HepG2 (cell line): ENCODE results near the gene C19orf73.

ENCODE experiments used
- GTF2F1 ChIP-seq: fragments of 150-350 bp; IDR thresholded peaks from 2 replicates; pipeline ENCODE4 v1.6.1; 2014; ENCODE audit warnings: low read length
- HDAC2 ChIP-seq: sonication (generic); formaldehyde crosslinking; IDR thresholded peaks from 2 replicates; pipeline ENCODE4 v1.4.0; 2020; ENCODE audit warnings: missing genetic modification reagents
- KDM5A ChIP-seq: fragments of 200-600 bp; sonication (generic); IDR thresholded peaks from 2 replicates; pipeline ENCODE4 v1.7.0; 2018; ENCODE audit warnings: antibody characterized with exemption, mild to moderate bottlenecking, low read length, borderline replicate concordance
- MAFK ChIP-seq, 2 experiments: IDR thresholded peaks in 1 of 2; conservative IDR thresholded peaks in 1 of 2; 2 replicates each; pipeline ENCODE4 v1.6.1; 2011; ENCODE audit warnings: improper control_type of control experiment in 2 of 2, low read length in 2 of 2
- NFE2L1 ChIP-seq: sonication (generic); formaldehyde crosslinking; IDR thresholded peaks from 2 replicates; pipeline ENCODE4 v1.4.0; 2020; ENCODE audit warnings: missing genetic modification reagents, mild to moderate bottlenecking, borderline replicate concordance
- POLR2A ChIP-seq, 2 experiments: IDR thresholded peaks; 2 replicates each; pipeline ENCODE4 v1.6.1; 2011; ENCODE audit warnings: low read depth in 2 of 2, low read length in 2 of 2, mild to moderate bottlenecking in 1 of 2, moderate library complexity in 1 of 2; ENCODE audit not compliant: insufficient read depth in 1 of 2
- RFX3 ChIP-seq: IDR thresholded peaks from 2 replicates; pipeline ENCODE4 v1.6.1; 2016; ENCODE audit warnings: missing biosample characterization, missing genetic modification reagents
- SETDB1 ChIP-seq: sonication (generic); formaldehyde crosslinking; IDR thresholded peaks from 2 replicates; pipeline ENCODE4 v1.5.1; 2020; ENCODE audit warnings: missing genetic modification reagents, mild to moderate bottlenecking, borderline replicate concordance
- ZNF552 ChIP-seq: sonication (generic); formaldehyde crosslinking; IDR thresholded peaks from 2 replicates; pipeline ENCODE4 v1.9.0; 2022; ENCODE audit warnings: missing genetic modification reagents, mild to moderate bottlenecking, borderline replicate concordance
- ZNF678 ChIP-seq: sonication (generic); formaldehyde crosslinking; IDR thresholded peaks from 2 replicates; pipeline ENCODE4 v1.4.0; 2020; ENCODE audit warnings: mild to moderate bottlenecking, missing genetic modification reagents
- TF ChIP-seq, protein P1 (sequence below): sonication (generic); formaldehyde crosslinking; IDR thresholded peaks from 2 replicates; pipeline ENCODE4 v1.5.0; 2020; ENCODE audit warnings: mild to moderate bottlenecking, missing genetic modification reagents, moderate library complexity
- TF ChIP-seq, protein P2 (sequence below): sonication (generic); formaldehyde crosslinking; IDR thresholded peaks from 2 replicates; pipeline ENCODE4 v1.4.0; 2020; ENCODE audit warnings: missing genetic modification reagents

- TF ChIP-seq RFX3 (CRISPR knock-in tag): no peak
- TF ChIP-seq, protein P1, sequence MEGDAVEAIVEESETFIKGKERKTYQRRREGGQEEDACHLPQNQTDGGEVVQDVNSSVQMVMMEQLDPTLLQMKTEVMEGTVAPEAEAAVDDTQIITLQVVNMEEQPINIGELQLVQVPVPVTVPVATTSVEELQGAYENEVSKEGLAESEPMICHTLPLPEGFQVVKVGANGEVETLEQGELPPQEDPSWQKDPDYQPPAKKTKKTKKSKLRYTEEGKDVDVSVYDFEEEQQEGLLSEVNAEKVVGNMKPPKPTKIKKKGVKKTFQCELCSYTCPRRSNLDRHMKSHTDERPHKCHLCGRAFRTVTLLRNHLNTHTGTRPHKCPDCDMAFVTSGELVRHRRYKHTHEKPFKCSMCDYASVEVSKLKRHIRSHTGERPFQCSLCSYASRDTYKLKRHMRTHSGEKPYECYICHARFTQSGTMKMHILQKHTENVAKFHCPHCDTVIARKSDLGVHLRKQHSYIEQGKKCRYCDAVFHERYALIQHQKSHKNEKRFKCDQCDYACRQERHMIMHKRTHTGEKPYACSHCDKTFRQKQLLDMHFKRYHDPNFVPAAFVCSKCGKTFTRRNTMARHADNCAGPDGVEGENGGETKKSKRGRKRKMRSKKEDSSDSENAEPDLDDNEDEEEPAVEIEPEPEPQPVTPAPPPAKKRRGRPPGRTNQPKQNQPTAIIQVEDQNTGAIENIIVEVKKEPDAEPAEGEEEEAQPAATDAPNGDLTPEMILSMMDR (CRISPR knock-in tag): no peak
- TF ChIP-seq KDM5A: no peak
- TF ChIP-seq ZNF678 (CRISPR knock-in tag): no peak
- TF ChIP-seq HDAC2: no peak
- no peak for TF ChIP-seq ZNF552 (CRISPR knock-in tag)
- TF ChIP-seq POLR2A (IDR thresholded peaks at IDR 0.05; ENCODE audit: insufficient read depth in 1 of 2, low read depth in 2 of 2, low read length in 2 of 2): no peak
- no peak for TF ChIP-seq SETDB1 (CRISPR knock-in tag)
- TF ChIP-seq MAFK (conservative IDR thresholded peaks at IDR 0.05 in 1 of 2, IDR thresholded peaks at IDR 0.05 in 1 of 2; ENCODE audit: low read length in 2 of 2): no peak
- TF ChIP-seq GTF2F1: no peak
- TF ChIP-seq NFE2L1 (CRISPR knock-in tag): no peak
- TF ChIP-seq, protein P2, sequence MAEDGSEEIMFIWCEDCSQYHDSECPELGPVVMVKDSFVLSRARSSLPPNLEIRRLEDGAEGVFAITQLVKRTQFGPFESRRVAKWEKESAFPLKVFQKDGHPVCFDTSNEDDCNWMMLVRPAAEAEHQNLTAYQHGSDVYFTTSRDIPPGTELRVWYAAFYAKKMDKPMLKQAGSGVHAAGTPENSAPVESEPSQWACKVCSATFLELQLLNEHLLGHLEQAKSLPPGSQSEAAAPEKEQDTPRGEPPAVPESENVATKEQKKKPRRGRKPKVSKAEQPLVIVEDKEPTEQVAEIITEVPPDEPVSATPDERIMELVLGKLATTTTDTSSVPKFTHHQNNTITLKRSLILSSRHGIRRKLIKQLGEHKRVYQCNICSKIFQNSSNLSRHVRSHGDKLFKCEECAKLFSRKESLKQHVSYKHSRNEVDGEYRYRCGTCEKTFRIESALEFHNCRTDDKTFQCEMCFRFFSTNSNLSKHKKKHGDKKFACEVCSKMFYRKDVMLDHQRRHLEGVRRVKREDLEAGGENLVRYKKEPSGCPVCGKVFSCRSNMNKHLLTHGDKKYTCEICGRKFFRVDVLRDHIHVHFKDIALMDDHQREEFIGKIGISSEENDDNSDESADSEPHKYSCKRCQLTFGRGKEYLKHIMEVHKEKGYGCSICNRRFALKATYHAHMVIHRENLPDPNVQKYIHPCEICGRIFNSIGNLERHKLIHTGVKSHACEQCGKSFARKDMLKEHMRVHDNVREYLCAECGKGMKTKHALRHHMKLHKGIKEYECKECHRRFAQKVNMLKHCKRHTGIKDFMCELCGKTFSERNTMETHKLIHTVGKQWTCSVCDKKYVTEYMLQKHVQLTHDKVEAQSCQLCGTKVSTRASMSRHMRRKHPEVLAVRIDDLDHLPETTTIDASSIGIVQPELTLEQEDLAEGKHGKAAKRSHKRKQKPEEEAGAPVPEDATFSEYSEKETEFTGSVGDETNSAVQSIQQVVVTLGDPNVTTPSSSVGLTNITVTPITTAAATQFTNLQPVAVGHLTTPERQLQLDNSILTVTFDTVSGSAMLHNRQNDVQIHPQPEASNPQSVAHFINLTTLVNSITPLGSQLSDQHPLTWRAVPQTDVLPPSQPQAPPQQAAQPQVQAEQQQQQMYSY: no peak
Observed at GRCh38 chr19:49085868-49086232, 33.1 kb downstream of the C19orf73 start.
